Measurements from ENCODE around the gene KCNJ6. TPM values are rescaled to one million over a fixed set of nuclear protein-coding genes. Genes with fewer than 3 reads are reported as not detected.
"Not testable (repeated sequence)": the region's sequence is repeated elsewhere in the genome, so short reads cannot be mapped to it uniquely, and the experiment has no call there.

The KCNJ6 gene
- total RNA-seq, 1 donor from 2014 or later, result 10.5 TPM

DNA sequence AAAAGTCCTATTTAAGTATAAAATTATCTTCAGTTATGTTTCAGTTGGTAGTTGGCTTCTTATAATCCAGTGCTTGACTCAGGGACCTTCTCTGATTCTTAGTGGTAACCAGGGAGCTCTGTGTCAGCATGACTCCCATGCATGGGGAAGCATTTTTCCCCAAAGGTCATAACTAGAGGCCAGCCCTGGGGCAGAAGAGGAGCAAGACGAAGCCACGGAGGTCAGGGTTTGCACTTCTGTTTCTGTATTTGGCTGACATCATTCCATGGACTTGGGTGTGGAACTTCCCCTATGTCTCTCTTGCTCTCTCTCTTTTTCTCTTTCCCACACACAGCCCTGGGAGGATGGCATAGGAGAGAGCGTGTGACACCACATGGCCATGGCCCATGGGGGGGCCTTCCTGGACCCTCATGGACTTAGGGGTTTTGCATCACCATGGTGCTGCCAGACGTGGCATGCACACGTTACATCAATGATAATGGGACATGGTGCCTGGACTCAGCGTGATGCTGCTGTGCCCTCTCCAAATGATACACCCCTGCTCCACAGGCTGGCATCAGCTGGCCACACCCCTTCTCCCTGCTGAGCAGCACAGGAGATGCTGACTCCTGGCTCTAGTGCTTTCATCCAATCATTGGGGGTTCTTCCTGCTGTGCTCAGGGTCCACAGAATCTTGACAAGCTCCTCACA, 260.5 kb downstream of the KCNJ6 start:
- no peak overlapping the region for H3K4me3 Mint-ChIP-seq (ENCODE audit: unreplicated experiment)
- no peaks in the 10 kb centered on the region for H3K36me3 Mint-ChIP-seq (ENCODE audit: unreplicated experiment)
- TF ChIP-seq, protein P1, sequence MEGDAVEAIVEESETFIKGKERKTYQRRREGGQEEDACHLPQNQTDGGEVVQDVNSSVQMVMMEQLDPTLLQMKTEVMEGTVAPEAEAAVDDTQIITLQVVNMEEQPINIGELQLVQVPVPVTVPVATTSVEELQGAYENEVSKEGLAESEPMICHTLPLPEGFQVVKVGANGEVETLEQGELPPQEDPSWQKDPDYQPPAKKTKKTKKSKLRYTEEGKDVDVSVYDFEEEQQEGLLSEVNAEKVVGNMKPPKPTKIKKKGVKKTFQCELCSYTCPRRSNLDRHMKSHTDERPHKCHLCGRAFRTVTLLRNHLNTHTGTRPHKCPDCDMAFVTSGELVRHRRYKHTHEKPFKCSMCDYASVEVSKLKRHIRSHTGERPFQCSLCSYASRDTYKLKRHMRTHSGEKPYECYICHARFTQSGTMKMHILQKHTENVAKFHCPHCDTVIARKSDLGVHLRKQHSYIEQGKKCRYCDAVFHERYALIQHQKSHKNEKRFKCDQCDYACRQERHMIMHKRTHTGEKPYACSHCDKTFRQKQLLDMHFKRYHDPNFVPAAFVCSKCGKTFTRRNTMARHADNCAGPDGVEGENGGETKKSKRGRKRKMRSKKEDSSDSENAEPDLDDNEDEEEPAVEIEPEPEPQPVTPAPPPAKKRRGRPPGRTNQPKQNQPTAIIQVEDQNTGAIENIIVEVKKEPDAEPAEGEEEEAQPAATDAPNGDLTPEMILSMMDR (IDR thresholded peaks at IDR 0.05), result no peak
- peaks cover 25% of the 10 kb centered on the region for H3K4me1 Mint-ChIP-seq (ENCODE audit: unreplicated experiment)
- H3K27me3 Mint-ChIP-seq (ENCODE audit: unreplicated experiment), result no peaks in the 10 kb centered on the region
- H3K27ac Mint-ChIP-seq (ENCODE audit: unreplicated experiment), result no peak overlapping the region
- DNase-seq (ENCODE audit: extremely low spot score, unreplicated experiment), result peak; percentile 63
- no peaks in the 10 kb centered on the region for H3K9me3 Mint-ChIP-seq (ENCODE audit: unreplicated experiment)

DNA sequence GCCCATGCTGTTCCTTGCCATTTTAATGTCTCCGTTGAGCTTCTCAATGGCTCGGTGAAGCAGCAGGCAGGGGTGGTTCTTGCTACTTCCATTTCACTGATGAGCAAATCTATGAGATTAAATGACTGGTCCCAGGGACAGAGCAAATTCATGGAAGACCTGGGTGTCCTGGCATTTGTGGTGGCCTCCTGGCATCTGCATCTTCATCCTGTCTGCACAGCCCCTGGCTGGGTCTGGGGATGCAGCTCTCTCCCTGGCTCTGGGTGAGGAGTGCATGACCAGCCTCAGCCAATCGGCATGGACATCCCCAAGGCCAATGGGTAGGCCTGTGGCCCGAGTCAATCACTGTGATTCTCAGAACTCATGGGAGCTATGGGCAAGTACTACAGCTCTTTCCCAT, 261.7 kb downstream of the KCNJ6 start:
- TF ChIP-seq, protein P1 (IDR thresholded peaks at IDR 0.05), result no peak

GRCh38 chr21:37653201-37653600, 263.1 kb downstream of the KCNJ6 start:
- DNase-seq (ENCODE audit: extremely low spot score, unreplicated experiment), result peak; percentile 53
- Mint-ChIP-seq H3K4me1 (ENCODE audit: unreplicated experiment) (peaks cover 6% of the 10 kb centered on the region), H3K4me3 (ENCODE audit: unreplicated experiment) (no peak overlapping the region), H3K9me3 (ENCODE audit: unreplicated experiment) (no peaks in the 10 kb centered on the region), H3K27me3 (ENCODE audit: unreplicated experiment) (no peaks in the 10 kb centered on the region), H3K36me3 (ENCODE audit: unreplicated experiment) (no peaks in the 10 kb centered on the region), H3K27ac (ENCODE audit: unreplicated experiment) (no peak overlapping the region)
- TF ChIP-seq, protein P1 (IDR thresholded peaks at IDR 0.05), result no peak

More for the DNA sequence above, 261.7 kb downstream of the KCNJ6 start:
- H3K9me3 Mint-ChIP-seq (ENCODE audit: unreplicated experiment), result no peaks in the 10 kb centered on the region
- H3K36me3 Mint-ChIP-seq (ENCODE audit: unreplicated experiment), result no peaks in the 10 kb centered on the region
- no peak overlapping the region for H3K4me3 Mint-ChIP-seq (ENCODE audit: unreplicated experiment)
- no peak overlapping the region for H3K27ac Mint-ChIP-seq (ENCODE audit: unreplicated experiment)
- peaks cover 19% of the 10 kb centered on the region for H3K4me1 Mint-ChIP-seq (ENCODE audit: unreplicated experiment)
- DNase-seq (ENCODE audit: extremely low spot score, unreplicated experiment), result peak; percentile 67
- H3K27me3 Mint-ChIP-seq (ENCODE audit: unreplicated experiment), result no peaks in the 10 kb centered on the region

- no peaks in the 10 kb centered on the region for H3K36me3 Mint-ChIP-seq (ENCODE audit: unreplicated experiment)
- no peaks in the 10 kb centered on the region for H3K9me3 Mint-ChIP-seq (ENCODE audit: unreplicated experiment)
- H3K27ac Mint-ChIP-seq (ENCODE audit: unreplicated experiment), result no peak overlapping the region
- no peaks in the 10 kb centered on the region for H3K4me1 Mint-ChIP-seq (ENCODE audit: unreplicated experiment)
- TF ChIP-seq, protein P1 (IDR thresholded peaks at IDR 0.05), result no peak
- no peak overlapping the region for H3K4me3 Mint-ChIP-seq (ENCODE audit: unreplicated experiment)
- DNase-seq (ENCODE audit: extremely low spot score, unreplicated experiment), result no peak
- H3K27me3 Mint-ChIP-seq (ENCODE audit: unreplicated experiment), result no peaks in the 10 kb centered on the region
Observed at GRCh38 chr21:37647781-37648180, 268.5 kb downstream of the KCNJ6 start.

DNA sequence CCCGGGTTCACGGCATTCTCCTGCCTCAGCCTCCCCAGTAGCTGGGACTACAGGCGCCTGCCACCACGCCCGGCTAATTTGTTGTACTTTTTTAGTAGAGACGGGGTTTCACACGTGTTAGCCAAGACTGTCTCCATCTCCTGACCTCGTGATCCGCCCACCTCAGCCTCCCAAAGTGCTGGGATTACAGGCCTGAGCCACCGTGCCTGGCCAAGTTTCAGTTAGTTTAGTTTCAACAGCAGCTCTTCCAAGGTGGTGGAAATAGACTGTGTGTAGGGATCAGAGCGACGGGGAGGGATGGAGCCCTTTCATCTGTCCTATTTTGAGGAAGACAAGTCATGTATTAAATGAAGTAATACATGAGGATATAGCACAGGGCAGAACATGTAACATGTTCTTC, 269.5 kb downstream of the KCNJ6 start:
- not testable (repeated sequence) for H3K27ac Mint-ChIP-seq (ENCODE audit: unreplicated experiment); H3K4me1 Mint-ChIP-seq (ENCODE audit: unreplicated experiment); H3K9me3 Mint-ChIP-seq (ENCODE audit: unreplicated experiment); H3K36me3 Mint-ChIP-seq (ENCODE audit: unreplicated experiment); H3K27me3 Mint-ChIP-seq (ENCODE audit: unreplicated experiment); H3K4me3 Mint-ChIP-seq (ENCODE audit: unreplicated experiment); DNase-seq (ENCODE audit: extremely low spot score, unreplicated experiment)

Data from osteocyte (in vitro differentiated cells).